NCI-H146 treated with DMSO at 0.1 percent for 48 hours (cell line): ENCODE measurements around the gene URB1.
"Not testable (repeated sequence)": the region's sequence is repeated elsewhere in the genome, so short reads cannot be mapped to it uniquely, and the experiment has no call there.

Experiments
- DNase-seq: peaks from one replicate; lab custom pipeline; 2025; ENCODE audit not compliant: unreplicated experiment; lab: John Stamatoyannopoulos, UW

The URB1 gene

DNA sequence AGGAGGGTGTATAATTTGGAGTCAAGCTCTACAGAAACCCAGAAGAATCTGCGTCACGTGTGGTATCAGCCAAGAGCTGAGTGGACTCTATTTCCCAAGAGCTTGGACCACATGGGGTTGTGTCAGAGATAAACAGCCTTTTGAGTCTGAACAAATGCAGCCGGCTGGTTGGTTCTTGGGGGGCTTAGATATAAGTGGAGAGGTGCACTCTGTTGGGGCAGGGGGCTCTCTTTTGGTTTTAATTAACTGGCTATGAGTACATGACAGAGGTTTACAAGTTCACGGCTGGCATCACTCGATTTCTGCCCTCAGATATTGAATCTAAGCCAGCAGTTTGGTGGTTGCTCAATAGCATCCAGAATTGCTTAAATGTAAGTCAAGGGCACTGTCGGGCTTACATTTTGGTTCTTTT, 94.7 kb downstream of the URB1 start:
- no peak for DNase-seq

DNA sequence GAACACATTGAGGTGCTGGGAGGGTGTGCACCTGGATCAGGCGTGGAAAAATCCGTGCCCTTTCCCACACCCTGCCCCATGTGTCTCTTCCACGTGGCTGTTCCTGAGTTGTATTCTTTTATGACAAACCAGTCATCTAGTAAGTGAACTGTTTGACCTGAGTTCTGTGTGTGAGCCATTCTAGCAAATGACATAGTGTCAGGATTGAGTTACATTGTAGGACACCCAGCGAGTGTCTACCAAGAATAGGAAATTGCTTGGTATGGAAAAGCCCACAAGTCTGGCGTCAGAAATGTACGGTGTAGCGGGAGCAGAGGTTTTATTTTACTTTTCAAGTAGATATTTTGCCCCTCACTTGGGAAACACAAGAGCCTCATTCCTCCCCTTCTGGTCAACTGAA, 95.4 kb downstream of the URB1 start:
- DNase-seq, result no peak

DNA sequence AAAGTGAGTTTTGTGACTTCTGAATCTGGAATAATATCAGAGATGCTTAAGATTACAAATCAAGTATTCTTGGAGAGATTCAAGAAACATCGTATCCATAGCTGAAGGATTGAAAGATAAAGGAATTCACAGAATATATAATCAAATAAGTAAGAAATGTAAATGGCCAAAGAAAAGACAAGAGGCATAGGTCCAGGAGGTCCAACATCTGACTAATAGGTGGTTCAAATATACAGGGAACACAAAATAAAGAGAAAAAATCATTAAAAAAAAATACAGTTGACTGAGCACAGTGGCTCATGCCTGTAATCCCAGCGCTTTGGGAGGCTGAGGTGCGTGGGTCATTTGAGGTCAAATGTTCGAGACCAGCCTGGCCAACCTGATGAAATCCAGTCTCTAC, 107.3 kb downstream of the URB1 start:
- no peak for DNase-seq

DNA sequence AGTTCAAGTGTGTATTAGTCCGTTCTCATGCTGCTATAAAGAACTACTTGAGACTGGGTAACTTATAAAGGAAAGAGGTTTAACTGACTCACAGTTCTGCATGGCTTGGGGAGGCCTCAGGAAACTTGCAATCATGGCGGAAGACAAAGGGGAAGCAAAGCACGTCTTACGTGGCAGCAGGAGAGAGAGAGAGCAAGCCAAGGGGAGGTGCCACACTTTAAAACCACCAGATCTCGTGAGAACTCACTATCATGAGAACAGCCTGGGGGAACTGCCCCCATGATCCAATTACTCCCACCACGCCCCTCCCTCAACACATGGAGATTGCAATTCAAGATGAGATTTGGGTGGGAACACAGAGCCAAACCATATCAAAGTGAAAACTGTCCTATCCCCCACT, 109.8 kb downstream of the URB1 start:
- no peak for DNase-seq

DNA sequence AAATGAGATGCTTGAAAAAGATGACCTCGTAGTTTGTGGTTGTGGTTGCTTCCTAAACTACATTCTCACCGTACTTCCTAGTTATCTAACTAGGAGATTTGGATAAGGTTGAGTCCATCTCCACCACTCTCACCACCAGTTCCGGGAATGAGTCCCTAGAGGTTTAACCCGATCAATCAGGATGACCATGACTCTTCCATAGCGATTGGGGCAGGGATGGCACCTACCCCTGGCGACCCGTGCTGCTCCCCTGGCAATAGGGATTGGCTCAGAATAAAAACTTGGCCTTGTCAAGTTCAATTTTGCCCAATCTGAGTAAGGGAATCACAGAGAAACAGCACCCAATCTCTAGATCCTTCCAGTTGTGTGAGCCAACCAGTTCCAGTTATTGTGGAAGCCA, 111.3 kb downstream of the URB1 start:
- no peak for DNase-seq

DNA sequence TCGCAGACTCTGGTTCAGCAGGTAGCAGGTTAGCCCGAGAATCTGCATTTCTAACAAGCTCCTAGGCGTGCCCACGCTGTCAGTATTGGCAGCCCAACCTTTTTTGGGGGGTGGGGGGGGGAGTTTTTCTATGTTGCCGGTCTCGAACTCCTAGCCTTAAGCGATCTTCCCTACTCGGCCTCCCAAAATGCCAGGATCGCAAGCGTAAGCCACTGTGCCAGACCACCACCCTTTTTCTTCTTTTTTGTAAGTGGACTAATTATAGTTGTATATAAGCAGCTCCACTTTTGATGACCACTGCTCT, 113.5 kb downstream of the URB1 start:
- no peak for DNase-seq

DNA sequence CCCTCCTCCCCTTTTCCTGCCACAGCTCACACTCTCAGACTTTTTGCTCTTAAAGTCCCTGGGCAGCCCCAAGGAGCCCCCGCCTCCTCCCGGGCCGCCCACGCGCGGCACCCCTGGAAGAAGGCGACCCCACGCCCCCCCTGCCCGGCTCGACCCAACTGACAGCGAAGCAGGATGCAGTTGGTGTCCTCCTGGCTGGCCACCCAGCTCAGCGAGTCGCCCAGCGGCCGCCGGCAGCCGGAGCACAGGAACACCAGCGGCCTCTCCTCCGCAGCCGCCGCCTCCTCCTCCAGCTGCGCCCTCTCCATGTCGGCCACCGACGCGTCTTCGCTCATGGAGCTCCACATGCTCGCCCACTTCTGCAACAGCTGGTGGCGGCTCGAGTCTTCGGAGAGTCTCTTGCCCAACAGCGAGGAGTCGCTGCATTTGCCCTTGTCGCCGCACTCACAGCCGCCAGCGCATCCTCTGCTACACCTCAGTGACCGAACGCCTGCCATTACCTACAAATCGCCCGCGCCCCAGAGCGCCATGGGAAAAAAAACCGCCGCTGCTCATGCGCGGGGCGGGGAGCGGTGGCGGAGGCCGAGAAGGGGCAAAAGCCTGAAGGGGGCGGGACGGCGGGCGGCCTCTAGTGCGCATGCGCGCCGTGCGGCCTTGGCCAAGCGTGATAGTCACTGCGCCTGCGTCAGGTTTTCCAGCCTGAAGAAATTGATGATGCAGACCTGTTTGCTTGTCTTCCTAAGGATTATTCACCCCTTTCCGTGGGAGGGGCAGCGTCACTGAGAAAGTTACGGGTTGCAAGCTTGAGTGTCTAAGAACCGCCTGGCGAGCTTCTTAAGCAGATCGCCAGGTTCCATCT, 114.1 kb downstream of the URB1 start, which contains the start of gene MIS18A:
MIS18A (minus strand) TSS at position 532 of the 859 bp plus-strand sequence; CDS start at position 497, 35 bp downstream.
- DNase-seq, result peak; percentile 87

DNA sequence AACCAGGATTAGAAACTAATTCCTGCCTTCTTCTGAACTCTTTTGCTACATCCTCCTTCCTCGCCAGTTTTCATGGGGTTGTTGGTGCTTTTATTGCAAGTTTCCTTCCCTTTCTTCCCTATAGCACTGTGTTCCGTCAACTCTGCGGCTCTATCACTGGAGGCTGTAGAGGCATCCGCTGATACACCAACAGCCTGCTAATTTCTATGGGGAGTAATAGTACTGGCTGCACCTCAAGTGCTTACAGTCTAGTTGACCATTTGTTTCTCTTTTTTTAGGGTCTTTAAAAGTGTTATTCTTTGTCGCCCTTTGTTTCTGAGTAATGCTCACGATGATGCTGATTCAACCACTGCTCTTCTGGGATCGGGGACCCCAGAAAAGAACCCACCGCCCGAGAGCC, 114.7 kb downstream of the URB1 start:
- no peak for DNase-seq

DNA sequence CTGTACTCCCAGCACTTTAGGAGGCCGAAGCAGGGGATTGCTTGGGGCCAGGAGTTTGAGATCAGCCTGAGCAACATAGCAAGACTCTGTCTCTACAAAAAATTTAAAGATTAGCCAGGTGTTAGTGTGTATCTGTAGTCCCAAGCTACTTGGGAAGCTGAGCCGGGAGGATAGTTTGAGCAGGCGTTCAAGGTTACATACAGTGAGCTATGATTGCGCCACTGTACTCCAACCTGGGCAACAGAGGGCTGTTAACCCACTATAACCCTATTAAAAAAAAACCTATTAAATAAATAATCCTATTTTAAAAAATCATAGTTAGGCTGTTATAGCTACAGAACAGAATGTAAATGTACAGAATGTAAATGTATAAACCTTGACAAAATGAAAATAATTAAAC, 116.1 kb downstream of the URB1 start:
- no peak for DNase-seq

DNA sequence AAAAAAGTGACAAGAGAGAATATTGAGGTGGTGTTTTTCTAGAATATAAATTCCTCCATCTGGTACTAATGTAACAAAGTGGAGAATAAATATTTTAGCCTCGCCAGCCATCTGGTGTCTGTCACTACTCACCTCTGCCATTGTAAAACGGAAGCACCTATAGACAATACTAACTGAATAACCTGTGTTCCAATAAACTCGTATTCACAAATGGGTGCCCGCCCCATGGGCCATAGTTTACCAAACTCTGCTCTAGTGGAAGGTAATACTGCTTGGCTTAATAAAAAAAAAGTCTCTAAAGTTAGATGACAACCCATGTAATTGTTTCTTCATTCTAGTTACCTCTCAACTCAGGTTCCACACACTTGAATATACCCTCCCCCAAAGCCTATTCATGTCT, 122.1 kb downstream of the URB1 start:
- DNase-seq, result no peak

DNA sequence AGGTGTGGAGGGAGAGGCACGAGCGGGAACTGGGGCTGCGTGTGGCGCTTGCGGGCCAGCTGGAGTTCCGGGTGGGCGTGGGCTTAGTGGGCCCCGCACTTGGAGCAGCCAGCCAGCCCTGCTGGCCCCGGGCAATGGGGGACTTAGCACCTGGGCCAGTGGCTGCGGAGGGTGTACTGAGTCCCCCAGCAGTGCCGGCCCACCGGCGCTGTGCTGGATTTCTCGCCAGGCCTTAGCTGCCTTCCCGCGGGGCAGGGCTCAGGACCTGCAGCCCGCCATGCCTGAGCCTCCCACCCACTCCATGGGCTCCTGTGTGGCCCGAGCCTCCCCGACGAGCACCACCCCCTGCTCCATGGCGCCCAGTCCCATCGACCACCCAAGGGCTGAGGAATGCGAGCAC, 127.5 kb downstream of the URB1 start:
- not testable (repeated sequence) for DNase-seq

DNA sequence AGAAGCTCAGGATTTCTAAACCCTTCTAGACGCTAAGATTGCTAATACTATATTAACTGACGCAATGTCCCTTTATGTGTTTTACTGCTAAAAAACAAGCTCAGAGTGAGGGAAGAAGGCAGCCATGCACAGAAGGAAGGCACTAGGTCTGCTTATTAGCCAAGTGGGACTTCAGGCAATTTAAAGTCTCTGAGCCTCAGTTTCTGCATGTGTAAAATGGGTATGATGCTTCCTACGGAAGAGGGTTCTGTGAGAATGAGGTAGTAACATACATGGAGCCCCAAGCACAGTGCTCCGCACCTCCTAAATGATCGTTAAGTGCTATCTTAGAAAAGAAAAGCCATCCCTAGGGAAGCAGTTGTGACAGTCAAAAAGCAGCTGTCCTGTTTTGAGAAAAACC, 130.9 kb downstream of the URB1 start:
- DNase-seq, result no peak
